Body of pancreas (tissue), 4 donors: ENCODE data around the gene SF3B3.

ENCODE experiments used
- CTCF ChIP-seq, 7 experiments: fragments of 450-650 bp in 4 of 7; fragments of 200-600 bp in 3 of 7; sonication (generic) in 3 of 7; IDR thresholded peaks; one replicate each; pipeline ENCODE4 v1.5.1; 2016 to 2019; ENCODE audit warnings: antibody characterized with exemption in 7 of 7
- POLR2A ChIP-seq, 3 donors: fragments of 450-650 bp; IDR thresholded peaks; one replicate each; pipeline ENCODE4 v1.6.1; 2016; ENCODE audit warnings: antibody characterized with exemption in 3 of 3, mild to moderate bottlenecking in 2 of 3

GRCh38 chr16:70568601-70569237 lies 45.1 kb downstream of the SF3B3 start:
- TF ChIP-seq CTCF (IDR thresholded peaks at IDR 0.05): no peak
- no peak for TF ChIP-seq POLR2A (IDR thresholded peaks at IDR 0.05)
